ENCODE measurements around the gene C15orf40.

DNA sequence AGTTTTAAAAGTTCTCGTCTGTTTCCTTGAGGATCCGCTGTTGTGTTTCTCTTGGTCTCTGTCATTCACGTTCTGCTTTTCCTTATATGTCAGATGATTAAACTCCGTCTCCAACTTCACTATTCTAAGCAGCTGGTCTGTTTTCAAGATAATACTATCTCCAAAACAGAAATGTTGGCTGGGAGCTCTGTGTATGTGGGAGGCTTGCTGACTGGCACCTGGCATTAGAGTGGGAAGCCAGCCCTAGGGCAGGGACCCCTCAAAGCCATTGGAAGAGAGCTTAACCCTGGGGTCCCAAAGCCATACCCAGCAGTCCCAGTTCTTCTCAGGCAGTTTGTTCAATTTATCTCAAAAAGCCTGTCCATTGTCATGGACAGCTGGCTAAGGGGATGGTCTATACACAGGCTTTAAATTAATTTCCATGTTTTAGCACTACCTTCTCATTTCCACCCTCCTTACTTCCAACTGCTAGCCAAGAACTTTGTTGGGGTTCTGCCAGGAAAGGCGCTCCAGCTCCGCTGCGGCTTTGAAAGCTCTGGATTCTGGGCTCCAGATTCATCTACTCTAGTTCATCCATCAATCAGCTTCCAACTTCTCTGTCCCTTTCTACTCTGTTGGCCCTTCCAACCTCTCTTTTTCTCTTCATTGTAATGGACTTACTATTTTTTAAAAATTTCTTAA, 46.4 kb upstream of the C15orf40 start:
- TF ChIP-seq, protein P1, sequence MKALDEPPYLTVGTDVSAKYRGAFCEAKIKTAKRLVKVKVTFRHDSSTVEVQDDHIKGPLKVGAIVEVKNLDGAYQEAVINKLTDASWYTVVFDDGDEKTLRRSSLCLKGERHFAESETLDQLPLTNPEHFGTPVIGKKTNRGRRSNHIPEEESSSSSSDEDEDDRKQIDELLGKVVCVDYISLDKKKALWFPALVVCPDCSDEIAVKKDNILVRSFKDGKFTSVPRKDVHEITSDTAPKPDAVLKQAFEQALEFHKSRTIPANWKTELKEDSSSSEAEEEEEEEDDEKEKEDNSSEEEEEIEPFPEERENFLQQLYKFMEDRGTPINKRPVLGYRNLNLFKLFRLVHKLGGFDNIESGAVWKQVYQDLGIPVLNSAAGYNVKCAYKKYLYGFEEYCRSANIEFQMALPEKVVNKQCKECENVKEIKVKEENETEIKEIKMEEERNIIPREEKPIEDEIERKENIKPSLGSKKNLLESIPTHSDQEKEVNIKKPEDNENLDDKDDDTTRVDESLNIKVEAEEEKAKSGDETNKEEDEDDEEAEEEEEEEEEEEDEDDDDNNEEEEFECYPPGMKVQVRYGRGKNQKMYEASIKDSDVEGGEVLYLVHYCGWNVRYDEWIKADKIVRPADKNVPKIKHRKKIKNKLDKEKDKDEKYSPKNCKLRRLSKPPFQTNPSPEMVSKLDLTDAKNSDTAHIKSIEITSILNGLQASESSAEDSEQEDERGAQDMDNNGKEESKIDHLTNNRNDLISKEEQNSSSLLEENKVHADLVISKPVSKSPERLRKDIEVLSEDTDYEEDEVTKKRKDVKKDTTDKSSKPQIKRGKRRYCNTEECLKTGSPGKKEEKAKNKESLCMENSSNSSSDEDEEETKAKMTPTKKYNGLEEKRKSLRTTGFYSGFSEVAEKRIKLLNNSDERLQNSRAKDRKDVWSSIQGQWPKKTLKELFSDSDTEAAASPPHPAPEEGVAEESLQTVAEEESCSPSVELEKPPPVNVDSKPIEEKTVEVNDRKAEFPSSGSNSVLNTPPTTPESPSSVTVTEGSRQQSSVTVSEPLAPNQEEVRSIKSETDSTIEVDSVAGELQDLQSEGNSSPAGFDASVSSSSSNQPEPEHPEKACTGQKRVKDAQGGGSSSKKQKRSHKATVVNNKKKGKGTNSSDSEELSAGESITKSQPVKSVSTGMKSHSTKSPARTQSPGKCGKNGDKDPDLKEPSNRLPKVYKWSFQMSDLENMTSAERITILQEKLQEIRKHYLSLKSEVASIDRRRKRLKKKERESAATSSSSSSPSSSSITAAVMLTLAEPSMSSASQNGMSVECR (CRISPR knock-in tag; IDR thresholded peaks at IDR 0.05; ENCODE audit: borderline replicate concordance), result no peak
- TF ChIP-seq, protein P2, sequence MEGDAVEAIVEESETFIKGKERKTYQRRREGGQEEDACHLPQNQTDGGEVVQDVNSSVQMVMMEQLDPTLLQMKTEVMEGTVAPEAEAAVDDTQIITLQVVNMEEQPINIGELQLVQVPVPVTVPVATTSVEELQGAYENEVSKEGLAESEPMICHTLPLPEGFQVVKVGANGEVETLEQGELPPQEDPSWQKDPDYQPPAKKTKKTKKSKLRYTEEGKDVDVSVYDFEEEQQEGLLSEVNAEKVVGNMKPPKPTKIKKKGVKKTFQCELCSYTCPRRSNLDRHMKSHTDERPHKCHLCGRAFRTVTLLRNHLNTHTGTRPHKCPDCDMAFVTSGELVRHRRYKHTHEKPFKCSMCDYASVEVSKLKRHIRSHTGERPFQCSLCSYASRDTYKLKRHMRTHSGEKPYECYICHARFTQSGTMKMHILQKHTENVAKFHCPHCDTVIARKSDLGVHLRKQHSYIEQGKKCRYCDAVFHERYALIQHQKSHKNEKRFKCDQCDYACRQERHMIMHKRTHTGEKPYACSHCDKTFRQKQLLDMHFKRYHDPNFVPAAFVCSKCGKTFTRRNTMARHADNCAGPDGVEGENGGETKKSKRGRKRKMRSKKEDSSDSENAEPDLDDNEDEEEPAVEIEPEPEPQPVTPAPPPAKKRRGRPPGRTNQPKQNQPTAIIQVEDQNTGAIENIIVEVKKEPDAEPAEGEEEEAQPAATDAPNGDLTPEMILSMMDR (IDR thresholded peaks at IDR 0.05), result no peak
- no peak for TF ChIP-seq TEAD1 (CRISPR knock-in tag; IDR thresholded peaks at IDR 0.05)
- no peak for TF ChIP-seq SMAD4 (CRISPR knock-in tag; IDR thresholded peaks at IDR 0.05)
- TF ChIP-seq, protein P3, sequence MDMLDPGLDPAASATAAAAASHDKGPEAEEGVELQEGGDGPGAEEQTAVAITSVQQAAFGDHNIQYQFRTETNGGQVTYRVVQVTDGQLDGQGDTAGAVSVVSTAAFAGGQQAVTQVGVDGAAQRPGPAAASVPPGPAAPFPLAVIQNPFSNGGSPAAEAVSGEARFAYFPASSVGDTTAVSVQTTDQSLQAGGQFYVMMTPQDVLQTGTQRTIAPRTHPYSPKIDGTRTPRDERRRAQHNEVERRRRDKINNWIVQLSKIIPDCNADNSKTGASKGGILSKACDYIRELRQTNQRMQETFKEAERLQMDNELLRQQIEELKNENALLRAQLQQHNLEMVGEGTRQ (CRISPR knock-in tag; IDR thresholded peaks at IDR 0.05), result no peak
- TF ChIP-seq SP1 (CRISPR knock-in tag; conservative IDR thresholded peaks at IDR 0.05), result no peak
- TF ChIP-seq, protein P4, sequence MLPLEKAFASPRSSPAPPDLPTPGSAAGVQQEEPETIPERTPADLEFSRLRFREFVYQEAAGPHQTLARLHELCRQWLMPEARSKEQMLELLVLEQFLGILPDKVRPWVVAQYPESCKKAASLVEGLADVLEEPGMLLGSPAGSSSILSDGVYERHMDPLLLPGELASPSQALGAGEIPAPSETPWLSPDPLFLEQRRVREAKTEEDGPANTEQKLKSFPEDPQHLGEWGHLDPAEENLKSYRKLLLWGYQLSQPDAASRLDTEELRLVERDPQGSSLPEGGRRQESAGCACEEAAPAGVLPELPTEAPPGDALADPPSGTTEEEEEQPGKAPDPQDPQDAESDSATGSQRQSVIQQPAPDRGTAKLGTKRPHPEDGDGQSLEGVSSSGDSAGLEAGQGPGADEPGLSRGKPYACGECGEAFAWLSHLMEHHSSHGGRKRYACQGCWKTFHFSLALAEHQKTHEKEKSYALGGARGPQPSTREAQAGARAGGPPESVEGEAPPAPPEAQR (CRISPR knock-in tag; IDR thresholded peaks at IDR 0.05), result no peak
- TF ChIP-seq, protein P5, sequence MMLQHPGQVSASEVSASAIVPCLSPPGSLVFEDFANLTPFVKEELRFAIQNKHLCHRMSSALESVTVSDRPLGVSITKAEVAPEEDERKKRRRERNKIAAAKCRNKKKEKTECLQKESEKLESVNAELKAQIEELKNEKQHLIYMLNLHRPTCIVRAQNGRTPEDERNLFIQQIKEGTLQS (CRISPR knock-in tag; conservative IDR thresholded peaks at IDR 0.05), result no peak
- TF ChIP-seq, protein P6, sequence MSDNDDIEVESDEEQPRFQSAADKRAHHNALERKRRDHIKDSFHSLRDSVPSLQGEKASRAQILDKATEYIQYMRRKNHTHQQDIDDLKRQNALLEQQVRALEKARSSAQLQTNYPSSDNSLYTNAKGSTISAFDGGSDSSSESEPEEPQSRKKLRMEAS (CRISPR knock-in tag; IDR thresholded peaks at IDR 0.05), result no peak

All from WTC11 (cell line).